GM12878 (cell line): ENCODE results near the gene NTRK3.

ENCODE experiments used
- CHD2 ChIP-seq: IDR thresholded peaks from 2 replicates; pipeline ENCODE4 v1.6.1; 2011; ENCODE audit warnings: low read depth, low read length, improper control_type of control experiment, borderline replicate concordance
- EGR1 ChIP-seq, 2 experiments: IDR thresholded peaks; 1 replicate in 1 of 2; 2 replicates in 1 of 2; pipeline ENCODE4 v1.6.1; 2011 to 2012; ENCODE audit warnings: low read depth in 2 of 2, low read length in 2 of 2, borderline replicate concordance in 1 of 2, mild to moderate bottlenecking in 1 of 2, moderate library complexity in 1 of 2
- EP300 ChIP-seq, 2 experiments: fragments of 150-350 bp in 1 of 2; IDR thresholded peaks; 2 replicates each; pipeline ENCODE4 v1.6.1; 2011 to 2012; ENCODE audit warnings: low read depth in 2 of 2, low read length in 2 of 2, borderline replicate concordance in 1 of 2, improper control_type of control experiment in 1 of 2, inconsistent platforms in 1 of 2; ENCODE audit not compliant: control insufficient read depth in 1 of 2
- GABPA ChIP-seq: IDR thresholded peaks from 2 replicates; pipeline ENCODE4 v1.6.1; 2014; ENCODE audit warnings: antibody characterized with exemption, low read depth, mild to moderate bottlenecking, inconsistent platforms
- HDAC2 ChIP-seq: fragments of 200-600 bp; sonication (generic); IDR thresholded peaks from 2 replicates; pipeline ENCODE4 v1.6.1; 2017
- NFIC ChIP-seq: IDR thresholded peaks from 2 replicates; pipeline ENCODE4 v1.6.1; 2012; ENCODE audit warnings: low read depth, mild to moderate bottlenecking, inconsistent platforms, low read length, moderate library complexity
- POLR2A ChIP-seq: IDR thresholded peaks from 2 replicates; pipeline ENCODE4 v1.6.1; 2011; ENCODE audit warnings: low read depth, mild to moderate bottlenecking, low read length
- POLR2AphosphoS5 ChIP-seq: IDR thresholded peaks from 2 replicates; pipeline ENCODE4 v1.6.1; 2011; ENCODE audit warnings: mild to moderate bottlenecking, low read length, inconsistent platforms
- TAF1 ChIP-seq: IDR thresholded peaks from 2 replicates; pipeline ENCODE4 v1.6.1; 2011; ENCODE audit warnings: mild to moderate bottlenecking, low read depth, low read length, borderline replicate concordance
- TF ChIP-seq, protein P1 (sequence below), 3 experiments: IDR thresholded peaks in 2 of 3; conservative IDR thresholded peaks in 1 of 3; 2 replicates each; pipeline ENCODE4 v1.5.1; 2011; ENCODE audit warnings: low read depth in 3 of 3, low read length in 3 of 3, mild to moderate bottlenecking in 3 of 3, control low read depth in 2 of 3, moderate library complexity in 2 of 3, inconsistent platforms in 1 of 3, mixed read lengths in 1 of 3; ENCODE audit not compliant: control insufficient read depth in 2 of 3, insufficient read depth in 1 of 3; ENCODE audit errors: extremely low read depth in 1 of 3
- TF ChIP-seq, protein P2 (sequence below): fragments of 450-650 bp; IDR thresholded peaks from 2 replicates; pipeline ENCODE4 v1.6.1; 2017; ENCODE audit warnings: mild to moderate bottlenecking
- TF ChIP-seq, protein P3 (sequence below): IDR thresholded peaks from 2 replicates; pipeline ENCODE4 v1.6.1; 2011; ENCODE audit warnings: mild to moderate bottlenecking, low read depth, low read length, moderate library complexity; ENCODE audit not compliant: insufficient replicate concordance

DNA sequence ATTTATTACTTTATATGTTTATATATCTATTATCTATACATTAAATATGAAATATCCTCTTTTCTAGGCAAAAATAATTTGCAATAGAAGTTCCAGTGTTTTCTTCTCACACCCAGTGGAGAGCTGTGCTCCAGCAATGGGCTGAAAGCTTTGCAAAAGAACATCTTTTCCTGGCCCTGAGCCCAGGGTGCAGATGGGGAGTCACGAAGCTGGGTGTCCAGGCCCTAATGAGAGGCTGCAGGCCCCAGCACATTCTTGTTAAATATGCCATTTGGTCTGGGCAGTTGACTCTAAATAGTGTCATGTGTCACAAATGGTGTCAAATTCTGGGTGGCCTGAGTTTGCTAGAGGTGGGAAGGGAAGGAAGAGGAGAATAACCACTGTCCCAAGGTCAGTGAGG lies 5.7 kb downstream of the NTRK3 start:
- TF ChIP-seq, protein P1, sequence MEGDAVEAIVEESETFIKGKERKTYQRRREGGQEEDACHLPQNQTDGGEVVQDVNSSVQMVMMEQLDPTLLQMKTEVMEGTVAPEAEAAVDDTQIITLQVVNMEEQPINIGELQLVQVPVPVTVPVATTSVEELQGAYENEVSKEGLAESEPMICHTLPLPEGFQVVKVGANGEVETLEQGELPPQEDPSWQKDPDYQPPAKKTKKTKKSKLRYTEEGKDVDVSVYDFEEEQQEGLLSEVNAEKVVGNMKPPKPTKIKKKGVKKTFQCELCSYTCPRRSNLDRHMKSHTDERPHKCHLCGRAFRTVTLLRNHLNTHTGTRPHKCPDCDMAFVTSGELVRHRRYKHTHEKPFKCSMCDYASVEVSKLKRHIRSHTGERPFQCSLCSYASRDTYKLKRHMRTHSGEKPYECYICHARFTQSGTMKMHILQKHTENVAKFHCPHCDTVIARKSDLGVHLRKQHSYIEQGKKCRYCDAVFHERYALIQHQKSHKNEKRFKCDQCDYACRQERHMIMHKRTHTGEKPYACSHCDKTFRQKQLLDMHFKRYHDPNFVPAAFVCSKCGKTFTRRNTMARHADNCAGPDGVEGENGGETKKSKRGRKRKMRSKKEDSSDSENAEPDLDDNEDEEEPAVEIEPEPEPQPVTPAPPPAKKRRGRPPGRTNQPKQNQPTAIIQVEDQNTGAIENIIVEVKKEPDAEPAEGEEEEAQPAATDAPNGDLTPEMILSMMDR (IDR thresholded peaks at IDR 0.05 in 2 of 3, conservative IDR thresholded peaks at IDR 0.05 in 1 of 3; ENCODE audit: control insufficient read depth in 2 of 3, extremely low read depth in 1 of 3, insufficient read depth in 1 of 3, low read depth in 3 of 3, low read length in 3 of 3) = no peak
- TF ChIP-seq POLR2AphosphoS5 = no peak
- no peak for TF ChIP-seq HDAC2
- no peak for TF ChIP-seq TAF1
- TF ChIP-seq POLR2A = no peak
- TF ChIP-seq, protein P2, sequence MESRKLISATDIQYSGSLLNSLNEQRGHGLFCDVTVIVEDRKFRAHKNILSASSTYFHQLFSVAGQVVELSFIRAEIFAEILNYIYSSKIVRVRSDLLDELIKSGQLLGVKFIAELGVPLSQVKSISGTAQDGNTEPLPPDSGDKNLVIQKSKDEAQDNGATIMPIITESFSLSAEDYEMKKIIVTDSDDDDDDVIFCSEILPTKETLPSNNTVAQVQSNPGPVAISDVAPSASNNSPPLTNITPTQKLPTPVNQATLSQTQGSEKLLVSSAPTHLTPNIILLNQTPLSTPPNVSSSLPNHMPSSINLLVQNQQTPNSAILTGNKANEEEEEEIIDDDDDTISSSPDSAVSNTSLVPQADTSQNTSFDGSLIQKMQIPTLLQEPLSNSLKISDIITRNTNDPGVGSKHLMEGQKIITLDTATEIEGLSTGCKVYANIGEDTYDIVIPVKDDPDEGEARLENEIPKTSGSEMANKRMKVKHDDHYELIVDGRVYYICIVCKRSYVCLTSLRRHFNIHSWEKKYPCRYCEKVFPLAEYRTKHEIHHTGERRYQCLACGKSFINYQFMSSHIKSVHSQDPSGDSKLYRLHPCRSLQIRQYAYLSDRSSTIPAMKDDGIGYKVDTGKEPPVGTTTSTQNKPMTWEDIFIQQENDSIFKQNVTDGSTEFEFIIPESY = no peak
- no peak for TF ChIP-seq EP300 (IDR thresholded peaks at IDR 0.05; ENCODE audit: borderline replicate concordance in 1 of 2, control insufficient read depth in 1 of 2, low read depth in 2 of 2, low read length in 2 of 2)
- no peak for TF ChIP-seq CHD2
- TF ChIP-seq, protein P3, sequence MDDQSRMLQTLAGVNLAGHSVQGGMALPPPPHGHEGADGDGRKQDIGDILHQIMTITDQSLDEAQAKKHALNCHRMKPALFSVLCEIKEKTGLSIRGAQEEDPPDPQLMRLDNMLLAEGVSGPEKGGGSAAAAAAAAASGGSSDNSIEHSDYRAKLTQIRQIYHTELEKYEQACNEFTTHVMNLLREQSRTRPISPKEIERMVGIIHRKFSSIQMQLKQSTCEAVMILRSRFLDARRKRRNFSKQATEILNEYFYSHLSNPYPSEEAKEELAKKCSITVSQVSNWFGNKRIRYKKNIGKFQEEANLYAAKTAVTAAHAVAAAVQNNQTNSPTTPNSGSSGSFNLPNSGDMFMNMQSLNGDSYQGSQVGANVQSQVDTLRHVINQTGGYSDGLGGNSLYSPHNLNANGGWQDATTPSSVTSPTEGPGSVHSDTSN = no peak
- TF ChIP-seq NFIC = no peak
- no peak for TF ChIP-seq GABPA
- TF ChIP-seq EGR1 (IDR thresholded peaks at IDR 0.05; ENCODE audit: borderline replicate concordance in 1 of 2, low read depth in 2 of 2, low read length in 2 of 2) = no peak
